Activated gamma-delta T cell treated with Interleukin-2 at 50 U/mL for 16 hours (primary cell): ENCODE results near the gene GRIN1.

Source experiments
- DNase-seq: peaks from one replicate; pipeline ENCODE4 v3.0.0-alpha.2; 2020

Gene GRIN1

GRCh38 chr9:137138722-137139467 lies at the start of gene GRIN1:
GRIN1 (plus strand) TSS chr9:137139154; CDS start chr9:137139487, 333 bp downstream.
- DNase-seq: peak; percentile 37

- DNase-seq: no peak
Measured at GRCh38 chr9:137089232-137089947, 49.6 kb upstream of the GRIN1 start.

GRCh38 chr9:137095664-137096517 lies 43.1 kb upstream of the GRIN1 start:
- DNase-seq: peak; percentile 88

- DNase-seq: no peak
Measured at GRCh38 chr9:137096785-137097546, 42.0 kb upstream of the GRIN1 start.

GRCh38 chr9:137097761-137098462 lies 41.0 kb upstream of the GRIN1 start:
- DNase-seq: no peak

- DNase-seq: no peak
Measured at GRCh38 chr9:137099231-137099630, 39.7 kb upstream of the GRIN1 start.

- no peak for DNase-seq
Measured at GRCh38 chr9:137103206-137103999, 35.6 kb upstream of the GRIN1 start.

- DNase-seq: no peak
Measured at GRCh38 chr9:137105814-137106661, 32.9 kb upstream of the GRIN1 start.

- no peak for DNase-seq
Measured at GRCh38 chr9:137106662-137107250, 32.2 kb upstream of the GRIN1 start.

- DNase-seq: no peak
Measured at GRCh38 chr9:137107312-137107921, 31.5 kb upstream of the GRIN1 start.

- no peak for DNase-seq
Measured at GRCh38 chr9:137107982-137108381, 31.0 kb upstream of the GRIN1 start.

- DNase-seq: no peak
Measured at GRCh38 chr9:137108608-137109249, 30.2 kb upstream of the GRIN1 start.

- DNase-seq: no peak
Measured at GRCh38 chr9:137109250-137110146, 29.5 kb upstream of the GRIN1 start.

- no peak for DNase-seq
Measured at GRCh38 chr9:137110147-137110910, 28.6 kb upstream of the GRIN1 start.

GRCh38 chr9:137110911-137111787 lies 27.8 kb upstream of the GRIN1 start:
- no peak for DNase-seq
